ENCODE data around the gene HHAT. TPM values are rescaled to one million over a fixed set of nuclear protein-coding genes. Genes with fewer than 3 reads are reported as not detected.

The HHAT gene
- total RNA-seq, 2 donors from 2014 or later: 1.6 to 2.0 TPM

DNA sequence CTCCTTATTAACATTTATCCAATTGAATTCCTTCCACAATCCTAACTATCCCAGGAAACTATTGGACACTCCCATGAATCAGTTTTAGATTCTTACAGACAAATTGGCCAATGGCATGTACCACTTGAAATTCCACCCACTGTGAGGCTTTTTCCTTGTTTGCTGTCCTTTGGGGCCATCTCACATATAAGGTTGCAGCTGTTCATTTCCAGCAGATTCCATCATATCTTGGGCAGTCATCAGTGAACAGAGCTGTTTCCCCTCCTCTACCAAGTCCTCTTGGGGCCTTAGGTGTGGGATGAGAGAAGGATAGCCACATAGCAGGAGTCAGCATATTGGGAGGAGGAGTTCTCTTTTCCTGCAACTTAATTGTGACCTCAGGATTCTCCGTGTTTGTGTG, 109.1 kb downstream of the HHAT start:
- no peaks in the 10 kb centered on the region for H3K4me1 ChIP-seq
- TF ChIP-seq, protein P1, sequence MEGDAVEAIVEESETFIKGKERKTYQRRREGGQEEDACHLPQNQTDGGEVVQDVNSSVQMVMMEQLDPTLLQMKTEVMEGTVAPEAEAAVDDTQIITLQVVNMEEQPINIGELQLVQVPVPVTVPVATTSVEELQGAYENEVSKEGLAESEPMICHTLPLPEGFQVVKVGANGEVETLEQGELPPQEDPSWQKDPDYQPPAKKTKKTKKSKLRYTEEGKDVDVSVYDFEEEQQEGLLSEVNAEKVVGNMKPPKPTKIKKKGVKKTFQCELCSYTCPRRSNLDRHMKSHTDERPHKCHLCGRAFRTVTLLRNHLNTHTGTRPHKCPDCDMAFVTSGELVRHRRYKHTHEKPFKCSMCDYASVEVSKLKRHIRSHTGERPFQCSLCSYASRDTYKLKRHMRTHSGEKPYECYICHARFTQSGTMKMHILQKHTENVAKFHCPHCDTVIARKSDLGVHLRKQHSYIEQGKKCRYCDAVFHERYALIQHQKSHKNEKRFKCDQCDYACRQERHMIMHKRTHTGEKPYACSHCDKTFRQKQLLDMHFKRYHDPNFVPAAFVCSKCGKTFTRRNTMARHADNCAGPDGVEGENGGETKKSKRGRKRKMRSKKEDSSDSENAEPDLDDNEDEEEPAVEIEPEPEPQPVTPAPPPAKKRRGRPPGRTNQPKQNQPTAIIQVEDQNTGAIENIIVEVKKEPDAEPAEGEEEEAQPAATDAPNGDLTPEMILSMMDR (IDR thresholded peaks at IDR 0.05): no peak
- H3K27me3 ChIP-seq: no peaks in the 10 kb centered on the region

DNA sequence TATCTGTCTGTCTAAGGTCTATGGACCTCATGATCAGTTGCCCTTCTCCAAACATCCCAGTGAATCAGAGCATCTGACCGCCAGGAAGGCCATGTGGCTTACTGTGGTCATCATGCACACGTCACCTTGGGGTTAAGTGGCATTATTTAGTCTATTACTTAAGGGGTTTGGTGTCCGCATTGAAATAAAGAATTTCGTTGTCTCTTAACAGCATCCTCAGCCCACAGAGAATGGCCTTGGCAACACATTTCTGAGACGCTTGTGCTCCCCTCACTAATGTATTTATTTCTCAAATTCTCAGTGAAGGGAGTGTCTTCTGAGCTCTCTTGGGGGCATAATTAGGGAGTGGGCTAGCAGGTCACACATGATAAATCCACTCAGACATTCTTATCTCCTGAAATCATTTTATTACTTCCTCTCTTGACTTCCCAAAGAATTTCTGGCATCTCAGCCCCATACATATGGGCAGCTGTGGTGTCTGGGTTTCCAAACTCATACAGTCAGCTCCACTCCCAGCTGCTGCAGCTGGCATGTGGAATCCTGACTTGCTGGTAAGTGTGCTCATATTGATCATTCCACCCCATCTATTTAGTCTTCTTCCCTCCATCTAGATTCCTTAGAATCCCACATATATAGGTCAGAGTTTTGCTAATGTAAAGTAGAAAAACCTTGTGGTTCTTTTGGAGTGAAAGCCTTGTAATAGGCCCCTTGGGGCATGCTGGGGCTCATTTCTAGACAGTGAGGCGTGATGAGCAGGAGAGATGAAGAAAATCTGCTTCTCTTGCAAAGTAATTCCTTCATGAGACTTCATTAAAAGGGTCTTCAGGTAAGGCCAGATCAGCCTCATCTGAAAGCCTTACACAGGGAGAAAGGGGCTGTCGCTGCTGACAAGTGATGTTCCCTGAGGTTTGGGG, 110.5 kb downstream of the HHAT start:
- Histone ChIP-seq H3K4me1 (no peaks in the 10 kb centered on the region), H3K9me3 (no peaks in the 10 kb centered on the region), H3K36me3 (no peaks in the 10 kb centered on the region), H3K4me3 (no peak overlapping the region), H3K27me3 (no peaks in the 10 kb centered on the region), H3K27ac (no peak overlapping the region)
- no peak for DNase-seq (ENCODE audit: low spot score)
- TF ChIP-seq, protein P1 (IDR thresholded peaks at IDR 0.05): no peak

More for the DNA sequence above, 109.1 kb downstream of the HHAT start:
- Histone ChIP-seq H3K9me3 (no peaks in the 10 kb centered on the region), H3K27ac (no peak overlapping the region), H3K36me3 (no peaks in the 10 kb centered on the region), H3K4me3 (no peak overlapping the region)
- no peak for DNase-seq (ENCODE audit: low spot score)

DNA sequence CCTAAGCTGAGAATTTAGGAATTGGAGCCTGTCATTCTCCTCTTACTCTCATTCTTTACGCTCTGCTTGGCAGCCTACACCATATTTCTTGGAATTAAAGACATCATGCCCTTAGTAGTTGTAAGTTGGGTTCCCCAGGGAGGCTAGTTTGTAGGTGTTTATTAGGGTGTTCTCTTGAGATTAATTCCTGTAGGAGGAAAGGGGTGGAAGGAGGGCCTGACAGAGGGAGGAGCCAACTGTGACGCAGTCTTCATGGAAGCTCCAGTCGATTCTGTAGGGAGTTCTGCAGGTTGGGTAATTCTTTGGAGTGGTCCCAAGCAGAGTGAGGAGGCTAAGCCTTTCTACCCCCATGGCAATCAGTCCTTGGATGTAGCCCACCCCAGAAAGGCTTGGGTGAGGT, 111.4 kb downstream of the HHAT start:
- Histone ChIP-seq H3K27me3 (no peaks in the 10 kb centered on the region), H3K4me3 (no peak overlapping the region)
- TF ChIP-seq, protein P1 (IDR thresholded peaks at IDR 0.05): no peak

DNA sequence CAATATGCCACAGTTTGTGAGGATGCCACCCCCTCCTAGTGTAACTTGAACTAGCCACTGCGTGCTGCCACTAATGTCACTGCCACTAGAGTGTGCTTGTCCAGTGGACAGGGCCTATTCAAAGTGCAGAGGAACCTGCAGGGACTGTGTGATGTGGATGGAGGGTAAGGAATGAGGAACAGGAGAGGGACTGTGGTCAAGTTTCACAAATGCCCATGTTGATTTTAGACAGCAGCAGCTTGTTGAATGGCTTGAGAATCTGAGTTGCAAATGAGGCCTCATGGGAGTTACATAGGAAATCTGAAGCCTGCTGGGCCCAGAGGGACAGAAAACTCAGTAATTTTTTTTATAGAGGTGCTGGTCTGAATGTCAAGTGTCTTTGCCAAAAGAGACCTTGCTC, 112.3 kb downstream of the HHAT start:
- H3K27ac ChIP-seq: no peak overlapping the region
- no peaks in the 10 kb centered on the region for H3K36me3 ChIP-seq
- TF ChIP-seq, protein P1 (IDR thresholded peaks at IDR 0.05): no peak
- no peaks in the 10 kb centered on the region for H3K4me1 ChIP-seq
- no peak overlapping the region for H3K4me3 ChIP-seq
- H3K27me3 ChIP-seq: no peaks in the 10 kb centered on the region
- H3K9me3 ChIP-seq: no peaks in the 10 kb centered on the region
- DNase-seq (ENCODE audit: low spot score): no peak

More for the DNA sequence above, 111.4 kb downstream of the HHAT start:
- no peak for DNase-seq (ENCODE audit: low spot score)
- Histone ChIP-seq H3K4me1 (no peaks in the 10 kb centered on the region), H3K9me3 (no peaks in the 10 kb centered on the region), H3K36me3 (no peaks in the 10 kb centered on the region), H3K27ac (no peak overlapping the region)

DNA sequence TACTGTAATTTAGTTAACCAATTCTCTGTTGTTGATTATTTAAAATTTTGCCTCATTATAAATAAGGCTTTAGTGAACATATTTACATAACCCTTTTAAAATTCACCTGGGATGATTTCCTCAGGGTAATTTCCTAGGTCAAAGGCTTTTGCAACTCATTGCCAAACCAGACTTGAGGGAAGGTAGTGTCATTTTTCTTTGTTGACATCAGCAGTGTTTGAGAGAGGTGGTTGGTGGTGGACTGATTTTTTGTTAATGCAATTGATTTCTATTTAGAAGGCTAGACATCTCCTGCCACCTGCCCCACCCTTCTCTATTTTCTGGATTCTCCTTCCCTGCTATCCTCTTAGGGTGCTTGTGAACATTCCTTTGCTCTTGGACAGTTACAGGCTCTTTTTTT, 116.8 kb downstream of the HHAT start:
- H3K27me3 ChIP-seq: no peaks in the 10 kb centered on the region
- no peaks in the 10 kb centered on the region for H3K9me3 ChIP-seq
- DNase-seq (ENCODE audit: low spot score): no peak
- no peak overlapping the region for H3K27ac ChIP-seq
- H3K4me1 ChIP-seq: no peaks in the 10 kb centered on the region
- no peaks in the 10 kb centered on the region for H3K36me3 ChIP-seq
- no peak overlapping the region for H3K4me3 ChIP-seq
- TF ChIP-seq, protein P1 (IDR thresholded peaks at IDR 0.05): no peak

Measured in right atrium auricular region (tissue), 2 donors.